Stimulated activated CD4-positive, alpha-beta T cell treated with anti-CD3 and anti-CD28 coated beads, Interleukin-15, amount 100 ng/mL, for 24 hours (primary cell): ENCODE data around the gene HS3ST4.

Source experiments
- DNase-seq: peaks from one replicate; pipeline ENCODE4 v3.0.0-alpha.2; 2020

The HS3ST4 gene

GRCh38 chr16:25828510-25828909 is 136.8 kb downstream of the HS3ST4 start:
- DNase-seq, result no peak

- no peak for DNase-seq
These were observed 140.5 kb downstream of the HS3ST4 start for GRCh38 chr16:25832291-25832690.

GRCh38 chr16:25834101-25834500 is 142.3 kb downstream of the HS3ST4 start:
- DNase-seq, result no peak

- DNase-seq, result no peak
These were observed 143.4 kb downstream of the HS3ST4 start for GRCh38 chr16:25835126-25835525.

- DNase-seq, result peak; percentile 14
These were observed 147.0 kb downstream of the HS3ST4 start for GRCh38 chr16:25838724-25839186.

GRCh38 chr16:25841761-25842160 is 150.0 kb downstream of the HS3ST4 start:
- DNase-seq, result no peak

- no peak for DNase-seq
These were observed 154.1 kb downstream of the HS3ST4 start for GRCh38 chr16:25845901-25846300.

GRCh38 chr16:25854141-25854540 is 162.4 kb downstream of the HS3ST4 start:
- no peak for DNase-seq

GRCh38 chr16:25855063-25855462 is 163.3 kb downstream of the HS3ST4 start:
- no peak for DNase-seq

GRCh38 chr16:25855818-25856217 is 164.1 kb downstream of the HS3ST4 start:
- DNase-seq, result no peak

- DNase-seq, result no peak
These were observed 167.9 kb downstream of the HS3ST4 start for GRCh38 chr16:25859645-25860044.

- no peak for DNase-seq
These were observed 175.3 kb downstream of the HS3ST4 start for GRCh38 chr16:25867041-25867440.

GRCh38 chr16:25868106-25868505 is 176.3 kb downstream of the HS3ST4 start:
- DNase-seq, result no peak

GRCh38 chr16:25868706-25869370 is 177.1 kb downstream of the HS3ST4 start:
- no peak for DNase-seq

- no peak for DNase-seq
These were observed 180.8 kb downstream of the HS3ST4 start for GRCh38 chr16:25872369-25873070.

- DNase-seq, result no peak
These were observed 182.4 kb downstream of the HS3ST4 start for GRCh38 chr16:25874196-25874595.

- no peak for DNase-seq
These were observed 184.3 kb downstream of the HS3ST4 start for GRCh38 chr16:25875956-25876598.

- DNase-seq, result no peak
These were observed 185.3 kb downstream of the HS3ST4 start for GRCh38 chr16:25877103-25877502.

- DNase-seq, result no peak
These were observed 194.8 kb downstream of the HS3ST4 start for GRCh38 chr16:25886598-25886997.

GRCh38 chr16:25888868-25889267 is 197.1 kb downstream of the HS3ST4 start:
- DNase-seq, result no peak

GRCh38 chr16:25893332-25893731 is 201.6 kb downstream of the HS3ST4 start:
- no peak for DNase-seq

- no peak for DNase-seq
These were observed 202.3 kb downstream of the HS3ST4 start for GRCh38 chr16:25894093-25894492.

- DNase-seq, result no peak
These were observed 203.6 kb downstream of the HS3ST4 start for GRCh38 chr16:25895380-25895779.

- DNase-seq, result no peak
These were observed 204.7 kb downstream of the HS3ST4 start for GRCh38 chr16:25896411-25896810.
